Kidney epithelial cell (primary cell): ENCODE results near the gene TGDS. TPM values are rescaled to one million over a fixed set of nuclear protein-coding genes. Genes with fewer than 3 reads are reported as not detected.

Experiments used
- DNase-seq: peaks from one replicate; pipeline ENCODE4 v3.0.0-alpha.2; 2010; ENCODE audit warnings: low read depth
- H3K27me3 ChIP-seq: 2 replicates; pipeline ENCODE4 v1.6.0; 2011; ENCODE audit warnings: low read length; ENCODE audit not compliant: control insufficient read depth, insufficient read depth
- H3K36me3 ChIP-seq: 2 replicates; pipeline ENCODE4 v1.5.1; 2011; ENCODE audit warnings: low read length; ENCODE audit not compliant: control insufficient read depth, insufficient read depth
- H3K4me3 ChIP-seq: 2 replicates; pipeline ENCODE4 v1.5.1; 2011; ENCODE audit warnings: low read depth, mild to moderate bottlenecking, control low read depth, low read length
- total RNA-seq: library from RNA; depleted of rRNA; stranded (reverse); fragments of >200 nt; gene quantifications from 2 replicates; pipeline ENCODE4 v1.2.3, GENCODE V29; 2015
- TF ChIP-seq, protein P1 (sequence below): IDR thresholded peaks from 2 replicates; pipeline ENCODE4 v1.5.1; 2011; ENCODE audit warnings: mild to moderate bottlenecking, moderate library complexity, low read length, control low read depth, inconsistent platforms; ENCODE audit not compliant: insufficient read depth, poor library complexity, severe bottlenecking

The TGDS gene
- total RNA-seq, 1 donor from 2014 or later: 14.3 TPM

DNA sequence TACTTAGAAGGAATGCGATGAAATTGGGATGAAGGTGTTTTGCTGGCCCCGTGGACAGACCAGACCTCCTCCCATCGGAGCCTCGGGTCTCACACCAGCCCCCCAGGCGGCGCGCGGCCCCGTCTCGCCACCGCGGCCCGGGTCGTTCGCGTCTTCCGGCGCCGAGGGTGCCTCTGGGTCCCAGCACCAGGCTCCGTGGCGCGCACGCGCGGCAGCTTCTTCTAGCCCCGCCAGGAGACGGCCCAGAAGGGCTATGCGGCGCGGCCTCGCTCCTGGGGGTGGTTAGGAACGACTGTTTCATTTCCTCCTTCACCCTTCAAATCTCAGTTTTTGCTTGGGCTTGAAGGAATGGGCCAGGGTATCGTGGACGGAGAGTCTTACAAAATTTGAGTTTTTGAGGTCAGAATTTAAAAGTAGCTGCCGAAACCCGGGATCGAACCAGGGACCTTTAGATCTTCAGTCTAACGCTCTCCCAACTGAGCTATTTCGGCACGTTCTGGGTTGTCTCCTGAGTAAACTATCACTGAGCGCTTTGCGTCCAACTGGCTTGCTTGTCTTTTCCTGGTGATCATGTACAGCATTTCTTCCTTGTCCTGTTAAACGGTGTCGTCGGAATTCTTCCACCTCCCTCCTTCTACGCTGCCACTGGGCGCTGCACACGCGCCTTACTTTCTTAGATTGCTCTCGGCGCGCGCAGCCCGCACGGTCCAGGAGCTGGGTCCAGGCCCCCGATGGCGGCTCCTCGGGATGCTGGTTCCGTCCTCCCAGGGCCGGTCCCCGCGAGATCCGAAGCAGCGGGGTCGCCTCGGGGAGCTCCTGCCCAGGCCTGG is 46.5 kb downstream of the TGDS start:
- no peaks in the 10 kb centered on the region for H3K27me3 ChIP-seq
- H3K4me3 ChIP-seq: peak overlapping the region; percentile 53
- TF ChIP-seq, protein P1, sequence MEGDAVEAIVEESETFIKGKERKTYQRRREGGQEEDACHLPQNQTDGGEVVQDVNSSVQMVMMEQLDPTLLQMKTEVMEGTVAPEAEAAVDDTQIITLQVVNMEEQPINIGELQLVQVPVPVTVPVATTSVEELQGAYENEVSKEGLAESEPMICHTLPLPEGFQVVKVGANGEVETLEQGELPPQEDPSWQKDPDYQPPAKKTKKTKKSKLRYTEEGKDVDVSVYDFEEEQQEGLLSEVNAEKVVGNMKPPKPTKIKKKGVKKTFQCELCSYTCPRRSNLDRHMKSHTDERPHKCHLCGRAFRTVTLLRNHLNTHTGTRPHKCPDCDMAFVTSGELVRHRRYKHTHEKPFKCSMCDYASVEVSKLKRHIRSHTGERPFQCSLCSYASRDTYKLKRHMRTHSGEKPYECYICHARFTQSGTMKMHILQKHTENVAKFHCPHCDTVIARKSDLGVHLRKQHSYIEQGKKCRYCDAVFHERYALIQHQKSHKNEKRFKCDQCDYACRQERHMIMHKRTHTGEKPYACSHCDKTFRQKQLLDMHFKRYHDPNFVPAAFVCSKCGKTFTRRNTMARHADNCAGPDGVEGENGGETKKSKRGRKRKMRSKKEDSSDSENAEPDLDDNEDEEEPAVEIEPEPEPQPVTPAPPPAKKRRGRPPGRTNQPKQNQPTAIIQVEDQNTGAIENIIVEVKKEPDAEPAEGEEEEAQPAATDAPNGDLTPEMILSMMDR: peak; percentile 1
- peak; percentile 77 for DNase-seq
- no peaks in the 10 kb centered on the region for H3K36me3 ChIP-seq

DNA sequence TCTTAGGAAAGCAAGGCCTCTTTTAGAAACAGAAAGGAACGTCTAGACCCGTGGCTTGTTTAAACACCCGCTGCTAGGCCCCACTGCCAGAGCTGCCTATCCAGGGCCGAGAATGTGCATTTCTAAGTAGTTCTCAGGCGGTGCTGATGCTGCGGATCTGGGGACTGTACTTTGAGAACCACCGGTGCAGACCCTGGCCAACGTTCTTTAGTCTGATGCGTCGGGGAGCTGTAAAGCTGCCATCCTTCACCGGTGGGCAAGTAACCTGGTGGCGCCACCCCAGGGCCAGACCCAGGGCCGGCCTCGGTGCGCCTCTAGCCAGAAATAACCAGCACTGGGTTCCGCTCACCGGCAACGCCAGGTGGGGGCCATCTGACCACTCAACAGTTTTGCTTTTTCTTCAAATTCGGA is 47.1 kb downstream of the TGDS start:
- TF ChIP-seq, protein P1: peak; percentile 21
- peak overlapping the region; percentile 53 for H3K4me3 ChIP-seq
- H3K36me3 ChIP-seq: no peaks in the 10 kb centered on the region
- no peaks in the 10 kb centered on the region for H3K27me3 ChIP-seq
- no peak for DNase-seq

DNA sequence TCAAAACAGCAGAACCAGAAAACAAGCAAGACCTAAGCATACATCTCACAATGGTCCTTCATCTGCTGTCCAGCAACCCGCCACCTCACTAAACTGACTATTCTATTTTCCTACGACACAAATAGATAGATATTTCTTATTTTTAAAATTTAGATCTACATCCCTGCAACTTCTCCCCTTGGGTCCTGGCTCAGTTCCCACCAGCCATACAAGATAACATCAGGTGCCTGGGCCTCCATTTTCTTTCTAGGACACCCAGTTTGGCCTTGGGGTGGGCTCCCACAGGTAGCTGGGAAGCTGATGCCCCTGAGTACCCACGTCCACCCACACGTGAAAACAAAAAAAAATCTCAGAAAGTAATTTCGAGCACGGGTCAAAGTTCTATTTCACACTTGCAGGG is 47.6 kb downstream of the TGDS start:
- Histone ChIP-seq H3K36me3 (no peaks in the 10 kb centered on the region), H3K27me3 (no peaks in the 10 kb centered on the region), H3K4me3 (peak overlapping the region; percentile 53)
- DNase-seq: no peak
- TF ChIP-seq, protein P1: no peak

DNA sequence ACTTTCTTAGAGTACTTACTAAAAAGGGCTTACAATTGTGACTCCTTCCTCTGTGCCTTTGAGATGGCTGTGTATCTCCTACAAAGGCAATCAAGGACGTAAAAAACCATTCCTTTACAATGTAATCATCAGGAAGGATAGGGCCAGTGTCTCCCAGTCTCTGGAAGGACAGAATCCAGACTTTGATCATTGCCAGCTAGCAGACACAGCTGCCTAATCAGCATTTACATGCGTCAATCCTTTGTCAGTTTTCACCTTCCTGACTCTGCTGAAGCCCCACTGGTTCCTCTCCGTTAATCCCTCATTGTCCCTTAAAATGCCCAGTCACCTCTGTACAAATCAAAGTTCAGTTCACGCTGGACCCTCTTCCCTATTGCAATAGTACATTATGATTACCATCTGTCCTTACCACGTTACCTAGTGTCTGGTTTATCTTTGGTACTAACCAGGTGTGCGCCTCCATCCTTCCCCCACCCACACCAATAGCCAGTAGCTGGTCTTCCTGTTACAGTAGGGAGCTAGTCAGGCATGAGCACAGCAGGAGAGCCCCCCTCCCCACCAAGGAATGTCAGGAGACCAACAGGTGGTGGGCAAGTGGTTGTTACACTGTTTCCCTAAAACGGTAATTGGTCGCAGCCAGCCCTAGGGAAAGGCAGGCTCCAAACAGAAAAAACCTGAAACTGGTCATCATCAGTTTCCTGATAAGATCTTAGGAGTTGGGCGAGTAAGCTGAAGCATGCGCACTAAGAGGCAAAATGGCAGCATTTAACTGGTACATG is 49.7 kb downstream of the TGDS start:
- TF ChIP-seq, protein P1: no peak
- no peak for DNase-seq
- H3K4me3 ChIP-seq: no peak overlapping the region
- H3K36me3 ChIP-seq: no peaks in the 10 kb centered on the region
- H3K27me3 ChIP-seq: no peaks in the 10 kb centered on the region

DNA sequence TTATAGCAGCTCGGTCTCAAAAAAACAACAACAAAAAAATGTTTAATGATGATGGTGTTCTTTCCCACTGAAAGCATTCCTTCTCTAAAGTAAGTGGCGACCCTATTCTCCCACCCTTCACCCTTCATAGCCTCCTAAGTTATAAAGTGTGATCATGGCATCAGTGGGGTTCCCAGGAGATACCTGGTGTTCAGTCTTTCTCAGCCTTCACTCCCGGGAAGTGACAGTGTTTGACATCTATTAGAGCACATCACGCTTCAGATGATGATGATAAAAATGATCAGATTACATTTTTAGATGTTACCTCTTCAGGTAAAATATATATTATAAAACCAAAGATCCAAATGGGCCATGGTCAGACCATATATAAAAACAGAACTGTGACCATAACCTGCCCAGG is 51.0 kb downstream of the TGDS start:
- no peak for DNase-seq
- Histone ChIP-seq H3K4me3 (no peak overlapping the region), H3K36me3 (no peaks in the 10 kb centered on the region), H3K27me3 (no peaks in the 10 kb centered on the region)
- TF ChIP-seq, protein P1: no peak
